Measurements from ENCODE around the gene GRM3. TPM values are rescaled to one million over a fixed set of nuclear protein-coding genes. Genes with fewer than 3 reads are reported as not detected.

The GRM3 gene
- total RNA-seq, 1 experiment from 2014 or later = not detected

DNA sequence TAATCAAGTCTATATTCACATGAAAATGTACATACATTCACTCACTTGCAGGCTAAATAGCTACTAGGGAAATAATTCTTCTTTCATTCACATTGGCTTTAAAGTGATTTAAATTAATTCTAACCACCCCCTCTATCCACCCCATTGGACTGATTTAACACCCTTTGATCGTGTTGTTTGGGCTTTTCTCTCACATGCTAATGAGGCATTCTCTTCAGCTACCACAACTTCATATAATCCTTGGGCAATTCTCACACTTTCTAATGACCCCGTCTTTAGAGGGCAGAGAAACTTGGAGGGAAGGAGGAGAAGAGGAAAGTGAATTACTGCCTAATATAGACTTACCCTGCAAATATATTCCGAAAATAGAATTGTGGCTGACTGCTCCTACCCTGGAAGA is 24.6 kb downstream of the GRM3 start:
- Histone ChIP-seq H3K27ac (ENCODE audit: low read length) (no peak overlapping the region), H4K20me1 (ENCODE audit: low read length) (no peaks in the 10 kb centered on the region), H3K9me3 (ENCODE audit: low read length) (no peaks in the 10 kb centered on the region), H3K4me1 (ENCODE audit: insufficient read depth, low read length) (no peaks in the 10 kb centered on the region), H3K9me2 (replicated peaks; ENCODE audit: low read length) (no peaks in the 10 kb centered on the region), H3K4me2 (ENCODE audit: low read length) (no peak overlapping the region), H3K36me3 (ENCODE audit: low read depth, low read length) (no peaks in the 10 kb centered on the region), H3K79me2 (ENCODE audit: low read length) (no peaks in the 10 kb centered on the region), H3K4me3 (ENCODE audit: low read length) (no peak overlapping the region), H3K9ac (ENCODE audit: low read length) (no peak overlapping the region), H3F3A (ENCODE audit: low read length, unreplicated experiment) (no peaks in the 10 kb centered on the region), H3K27me3 (ENCODE audit: low read length) (peaks cover 24% of the 10 kb centered on the region), H2AFZ (ENCODE audit: low read length) (no peak overlapping the region)
- TF ChIP-seq EZH2phosphoT487 (IDR thresholded peaks at IDR 0.05; ENCODE audit: borderline replicate concordance, low read length) (no peak), EZH2 (IDR thresholded peaks at IDR 0.05; ENCODE audit: low read length, unreplicated experiment) (no peak)
- TF ChIP-seq, protein P1, sequence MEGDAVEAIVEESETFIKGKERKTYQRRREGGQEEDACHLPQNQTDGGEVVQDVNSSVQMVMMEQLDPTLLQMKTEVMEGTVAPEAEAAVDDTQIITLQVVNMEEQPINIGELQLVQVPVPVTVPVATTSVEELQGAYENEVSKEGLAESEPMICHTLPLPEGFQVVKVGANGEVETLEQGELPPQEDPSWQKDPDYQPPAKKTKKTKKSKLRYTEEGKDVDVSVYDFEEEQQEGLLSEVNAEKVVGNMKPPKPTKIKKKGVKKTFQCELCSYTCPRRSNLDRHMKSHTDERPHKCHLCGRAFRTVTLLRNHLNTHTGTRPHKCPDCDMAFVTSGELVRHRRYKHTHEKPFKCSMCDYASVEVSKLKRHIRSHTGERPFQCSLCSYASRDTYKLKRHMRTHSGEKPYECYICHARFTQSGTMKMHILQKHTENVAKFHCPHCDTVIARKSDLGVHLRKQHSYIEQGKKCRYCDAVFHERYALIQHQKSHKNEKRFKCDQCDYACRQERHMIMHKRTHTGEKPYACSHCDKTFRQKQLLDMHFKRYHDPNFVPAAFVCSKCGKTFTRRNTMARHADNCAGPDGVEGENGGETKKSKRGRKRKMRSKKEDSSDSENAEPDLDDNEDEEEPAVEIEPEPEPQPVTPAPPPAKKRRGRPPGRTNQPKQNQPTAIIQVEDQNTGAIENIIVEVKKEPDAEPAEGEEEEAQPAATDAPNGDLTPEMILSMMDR (conservative IDR thresholded peaks at IDR 0.05; ENCODE audit: low read depth, low read length) = no peak
- BruUV-seq (replicated peaks) = no TSS peak
- intact Hi-C loops (cut with micrococcal nuclease) = no loop called here
- ChIA-PET POLR2A (ENCODE audit: unreplicated experiment) (no interaction called here), CTCF (no interaction called here)
- ATAC-seq (no peak), DNase-seq (no peak)

DNA sequence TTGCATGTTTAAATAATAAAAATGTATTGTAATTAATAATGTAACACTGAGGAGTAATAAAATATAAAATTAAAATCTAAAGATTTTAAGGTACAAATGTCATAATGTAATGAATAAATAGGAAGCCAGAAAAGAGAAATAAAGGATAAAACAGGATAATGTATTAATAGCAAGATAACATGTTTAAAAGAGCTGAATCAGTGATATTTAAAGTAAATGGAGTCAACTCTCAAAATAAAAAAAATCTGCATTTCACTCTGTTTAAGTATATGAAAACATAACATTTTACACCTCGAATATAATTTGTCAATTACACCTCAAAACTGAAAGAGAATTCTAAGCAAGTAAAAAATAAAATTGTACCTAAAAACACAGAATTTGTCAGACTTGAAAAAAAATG is 44.1 kb downstream of the GRM3 start:
- no peaks in the 10 kb centered on the region for H3K79me2 ChIP-seq (ENCODE audit: low read length)
- H3K27me3 ChIP-seq (ENCODE audit: low read length) = peaks cover 34% of the 10 kb centered on the region; the same call in 1 of the 2 replicates
- H3K4me2 ChIP-seq (ENCODE audit: low read length) = no peak overlapping the region
- intact Hi-C loops (cut with micrococcal nuclease) = no loop called here
- ChIA-PET CTCF (no interaction called here), POLR2A (ENCODE audit: unreplicated experiment) (no interaction called here)
- TF ChIP-seq, protein P1 (conservative IDR thresholded peaks at IDR 0.05; ENCODE audit: low read depth, low read length) = no peak
- TF ChIP-seq EZH2phosphoT487 (IDR thresholded peaks at IDR 0.05; ENCODE audit: borderline replicate concordance, low read length) (no peak), EZH2 (IDR thresholded peaks at IDR 0.05; ENCODE audit: low read length, unreplicated experiment) (no peak)
- H3F3A ChIP-seq (ENCODE audit: low read length, unreplicated experiment) = no peaks in the 10 kb centered on the region
- ATAC-seq (no peak), DNase-seq (no peak)
- H3K9me2 ChIP-seq (replicated peaks; ENCODE audit: low read length) = no peaks in the 10 kb centered on the region
- H3K27ac ChIP-seq (ENCODE audit: low read length) = no peak overlapping the region
- H3K4me3 ChIP-seq (ENCODE audit: low read length) = no peak overlapping the region
- no TSS peak for BruUV-seq (replicated peaks)
- H2AFZ ChIP-seq (ENCODE audit: low read length) = no peak overlapping the region
- H3K4me1 ChIP-seq (ENCODE audit: insufficient read depth, low read length) = no peaks in the 10 kb centered on the region
- H3K36me3 ChIP-seq (ENCODE audit: low read depth, low read length) = no peaks in the 10 kb centered on the region
- H4K20me1 ChIP-seq (ENCODE audit: low read length) = no peaks in the 10 kb centered on the region
- H3K9ac ChIP-seq (ENCODE audit: low read length) = no peak overlapping the region
- no peaks in the 10 kb centered on the region for H3K9me3 ChIP-seq (ENCODE audit: low read length)

DNA sequence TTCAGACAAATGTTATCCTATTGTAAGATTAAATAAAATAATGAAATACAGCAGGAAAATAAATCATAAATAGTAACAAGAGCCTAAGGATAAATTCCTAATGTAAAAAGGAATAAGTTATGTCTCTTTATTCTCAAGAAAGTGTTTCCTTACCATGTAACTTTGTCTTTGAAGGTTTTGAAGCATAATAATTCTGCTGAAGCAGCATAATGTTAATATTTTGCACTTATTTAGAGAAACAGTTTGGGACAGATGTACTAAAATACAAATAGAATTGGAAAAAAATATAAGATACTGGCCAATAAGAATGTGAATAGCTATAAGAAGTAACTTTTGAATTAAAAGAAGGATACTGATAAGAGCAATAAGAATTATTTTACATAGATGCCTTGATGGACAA is 45.7 kb downstream of the GRM3 start:
- H4K20me1 ChIP-seq (ENCODE audit: low read length) = no peaks in the 10 kb centered on the region
- H3K79me2 ChIP-seq (ENCODE audit: low read length) = no peaks in the 10 kb centered on the region
- no peaks in the 10 kb centered on the region for H3K36me3 ChIP-seq (ENCODE audit: low read depth, low read length)
- ChIA-PET POLR2A (ENCODE audit: unreplicated experiment) (no interaction called here), CTCF (no interaction called here)
- H3K9ac ChIP-seq (ENCODE audit: low read length) = no peak overlapping the region
- no peak overlapping the region for H3K4me2 ChIP-seq (ENCODE audit: low read length)
- no peak overlapping the region for H2AFZ ChIP-seq (ENCODE audit: low read length)
- TF ChIP-seq, protein P1 (conservative IDR thresholded peaks at IDR 0.05; ENCODE audit: low read depth, low read length) = no peak
- TF ChIP-seq EZH2phosphoT487 (IDR thresholded peaks at IDR 0.05; ENCODE audit: borderline replicate concordance, low read length) (no peak), EZH2 (IDR thresholded peaks at IDR 0.05; ENCODE audit: low read length, unreplicated experiment) (no peak)
- DNase-seq (no peak), ATAC-seq (no peak)
- no peaks in the 10 kb centered on the region for H3F3A ChIP-seq (ENCODE audit: low read length, unreplicated experiment)
- no peaks in the 10 kb centered on the region for H3K4me1 ChIP-seq (ENCODE audit: insufficient read depth, low read length)
- intact Hi-C loops (cut with micrococcal nuclease) = no loop called here
- H3K9me2 ChIP-seq (replicated peaks; ENCODE audit: low read length) = no peaks in the 10 kb centered on the region
- no peak overlapping the region for H3K27ac ChIP-seq (ENCODE audit: low read length)
- H3K9me3 ChIP-seq (ENCODE audit: low read length) = no peaks in the 10 kb centered on the region
- peaks cover 33% of the 10 kb centered on the region; the same call in 1 of the 2 replicates for H3K27me3 ChIP-seq (ENCODE audit: low read length)
- no TSS peak for BruUV-seq (replicated peaks)
- H3K4me3 ChIP-seq (ENCODE audit: low read length) = no peak overlapping the region
